ENCODE measurements around the gene FAM83D. TPM values are rescaled to one million over a fixed set of nuclear protein-coding genes. Genes with fewer than 3 reads are reported as not detected.

Gene FAM83D
- total and polyA plus RNA-seq, 2 of the 8 experiments (the other 6 are each of a cell fraction or from before 2014, with no cell fraction given) = 60.9 to 62.6 TPM

GRCh38 chr20:38878866-38879265, 47.4 kb upstream of the FAM83D start:
- H3K9me3 ChIP-seq (ENCODE audit: insufficient read depth in 2 of 2, low read depth in 1 of 2, low read length in 1 of 2) = no peaks in the 10 kb centered on the region
- no peak overlapping the region for H3K27ac ChIP-seq (ENCODE audit: low read depth, low read length)
- no peak overlapping the region for H3K18ac ChIP-seq (ENCODE audit: extremely low read depth, low read length)
- H3K23ac ChIP-seq (ENCODE audit: insufficient read length) = no peak overlapping the region
- H2BK5ac ChIP-seq (ENCODE audit: low read depth, low read length) = no peak overlapping the region
- no peak for FAIRE-seq
- peaks cover 0 to 5% (median 2%) of the 10 kb centered on the region in 4 experiments; a peak in 5 of 7 replicates for H3K4me1 ChIP-seq (replicated peaks in 1 of 4; ENCODE audit: control insufficient read depth in 3 of 4, insufficient read depth in 4 of 4, low read length in 3 of 4)
- ChIA-PET POLR2A (ENCODE audit: partially characterized antibody) (interaction anchor here (0.9 to 1.9 kb wide), 4 partner anchors 9 to 73 kb away, joined by 3 to 6 read pairs (median 4); partner anchors contain the start of genes FAM83D and PPP1R16B), CTCF (ENCODE audit: partially characterized antibody) (interaction anchor here (0.8 to 7.1 kb wide), 11 partner anchors 9 to 126 kb away, joined by 3 to 79 read pairs (median 4); no protein-coding TSS in a partner anchor)
- H3K4ac ChIP-seq (replicated peaks; ENCODE audit: insufficient read length, low read depth, low read length) = no peak overlapping the region
- H3K79me2 ChIP-seq (ENCODE audit: control insufficient read depth in 1 of 2, insufficient read depth in 2 of 2, low read length in 2 of 2) = no peaks in the 10 kb centered on the region
- H2AK5ac ChIP-seq (ENCODE audit: low read depth, low read length) = no peak overlapping the region
- no peaks in the 10 kb centered on the region for H3K23me2 ChIP-seq (ENCODE audit: low read depth, low read length)
- 47% methylated on average over 9 of the region's 9 CpGs; no CpG with 5 or more reads in 1 of the 2 experiments for WGBS, 2 experiments (ENCODE audit: extremely low coverage in 1 of 2, insufficient coverage in 1 of 2, insufficient read length in 1 of 2, insufficient replicate concordance in 2 of 2, low coverage in 1 of 2, low lambda C conversion rate in 2 of 2, missing lambda C conversion rate in 1 of 2)
- H3K9ac ChIP-seq (replicated peaks in 1 of 4; ENCODE audit: extremely low read depth in 1 of 4, low read depth in 3 of 4, low read length in 3 of 4) = no peak overlapping the region
- H4K91ac ChIP-seq (replicated peaks; ENCODE audit: insufficient read length, low read length) = no peak overlapping the region
- H4K20me1 ChIP-seq (replicated peaks in 1 of 2; ENCODE audit: control insufficient read depth in 1 of 2, insufficient read depth in 2 of 2, low read length in 2 of 2) = peaks cover 0 to 2% of the 10 kb centered on the region in 2 experiments
- H2BK12ac ChIP-seq (ENCODE audit: low read depth, low read length) = no peak overlapping the region
- H3K14ac ChIP-seq (ENCODE audit: insufficient read length) = no peak overlapping the region
- no peaks in the 10 kb centered on the region for H3K79me1 ChIP-seq (ENCODE audit: low read depth, low read length)
- no peaks in the 10 kb centered on the region for H3K27me3 ChIP-seq (replicated peaks in 1 of 4; ENCODE audit: control insufficient read depth in 3 of 4, extremely low read depth in 1 of 4, insufficient read depth in 3 of 4, low read length in 3 of 4)
- no peak overlapping the region for H3K4me2 ChIP-seq (ENCODE audit: insufficient read depth in 1 of 2, low read depth in 2 of 2, low read length in 2 of 2)
- no peak overlapping the region for H4K5ac ChIP-seq (ENCODE audit: insufficient read length, low read depth, low read length)
- no peak overlapping the region for H3K4me3 ChIP-seq (ENCODE audit: extremely low read depth in 1 of 4, insufficient read depth in 2 of 4, low read depth in 3 of 4, low read length in 4 of 4)
- no peak overlapping the region for H3K56ac ChIP-seq (replicated peaks; ENCODE audit: insufficient read length, low read depth, low read length)
- no peak for DNase-seq (ENCODE audit: low read depth in 1 of 2, low spot score in 2 of 2)
- no peaks in the 10 kb centered on the region for H3K36me3 ChIP-seq (ENCODE audit: control insufficient read depth in 2 of 4, insufficient read depth in 4 of 4, low read length in 3 of 4)
- no peak overlapping the region for H2BK15ac ChIP-seq (ENCODE audit: low read length)
- H2BK20ac ChIP-seq (ENCODE audit: low read length) = no peak overlapping the region
- no peak overlapping the region for H2BK120ac ChIP-seq (replicated peaks; ENCODE audit: low read depth, low read length)
- H2AFZ ChIP-seq (ENCODE audit: low read length) = no peak overlapping the region
- no peak overlapping the region for H4K8ac ChIP-seq (ENCODE audit: extremely low read depth, insufficient read depth, low read length)
- TF ChIP-seq CEBPB (IDR thresholded peaks at IDR 0.05; ENCODE audit: low read depth, low read length) (no peak), SIN3A (conservative IDR thresholded peaks at IDR 0.05 in 1 of 2, IDR thresholded peaks at IDR 0.05 in 1 of 2; ENCODE audit: low read depth in 1 of 2, low read length in 2 of 2) (peak; percentile 68 to 95; a peak in 3 of 4 replicates), E2F6 (IDR thresholded peaks at IDR 0.05) (peak; percentile 34; the same call in 1 of the 2 replicates), KDM4A (IDR thresholded peaks at IDR 0.05; ENCODE audit: low read depth, low read length, severe bottlenecking) (no peak), POLR2AphosphoS5 (IDR thresholded peaks at IDR 0.05; ENCODE audit: low read depth, low read length) (no peak), USF2 (IDR thresholded peaks at IDR 0.05; ENCODE audit: low read length) (no peak), RAD21 (IDR thresholded peaks at IDR 0.05 in 1 of 2, conservative IDR thresholded peaks at IDR 0.05 in 1 of 2; ENCODE audit: low read depth in 2 of 2, low read length in 2 of 2) (0 out of 4 replicates have a peak, but pooled peaks of 1 of the 2 experiments have one; percentile 5), ZNF274 (IDR thresholded peaks at IDR 0.05; ENCODE audit: borderline replicate concordance, extremely low read depth, low read length) (no peak), KDM5A (IDR thresholded peaks at IDR 0.05; ENCODE audit: low read length) (no peak), TAF7 (optimal IDR thresholded peaks at IDR 0.05; ENCODE audit: borderline replicate concordance, low read depth, low read length) (peak; percentile 42), RXRA (IDR thresholded peaks at IDR 0.05; ENCODE audit: insufficient read depth, low read depth, low read length) (0 out of 2 replicates have a peak, but pooled peaks have one; percentile 20)
